ENCODE measurements around the gene OVOL2.
"Not testable (repeated sequence)": the region's sequence is repeated elsewhere in the genome, so short reads cannot be mapped to it uniquely, and the experiment has no call there.

The OVOL2 gene

DNA sequence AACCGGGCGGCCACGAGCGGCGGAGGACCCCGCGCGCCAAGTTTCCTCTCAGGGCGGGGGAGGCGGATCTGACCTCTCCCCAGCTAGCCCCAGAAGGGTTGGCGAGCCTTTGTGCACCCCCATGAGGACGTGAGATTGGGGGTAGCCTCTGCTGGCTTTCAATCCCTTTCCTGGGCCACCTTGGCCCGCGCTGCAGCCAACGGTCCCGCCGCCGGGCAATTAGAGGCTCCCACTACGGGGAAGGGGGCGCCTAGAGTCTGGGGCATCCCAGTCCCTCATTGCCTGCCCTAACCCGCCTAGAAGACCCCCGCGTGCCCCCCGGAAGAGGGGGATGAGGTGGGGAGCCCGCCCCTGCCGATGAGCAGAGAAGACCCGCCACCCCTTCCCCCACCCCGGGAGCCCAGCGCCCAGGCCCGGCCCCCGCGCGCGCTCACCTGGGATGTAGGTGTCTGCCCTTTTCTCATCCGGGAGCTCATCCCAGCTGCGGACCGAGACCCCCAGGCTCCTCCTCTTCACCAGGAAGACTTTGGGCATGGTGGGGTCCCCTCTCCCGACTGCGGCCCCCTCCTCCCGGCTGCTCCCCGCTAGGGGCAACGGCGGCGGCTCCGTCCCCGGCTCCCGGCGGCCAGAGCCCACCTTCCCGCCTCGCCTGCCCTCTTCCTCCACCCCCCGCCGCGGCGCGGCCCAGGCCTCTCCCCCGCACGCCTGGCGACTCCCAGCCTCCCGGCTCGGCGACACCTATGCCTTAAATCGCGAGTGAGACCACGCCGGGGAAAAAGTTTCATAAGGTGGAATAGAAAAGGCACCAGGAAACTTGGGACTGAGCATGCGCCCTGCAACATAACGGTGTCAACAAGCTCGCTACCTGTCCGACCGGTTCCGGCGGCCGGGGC, at the start of gene OVOL2:
OVOL2 (minus strand) TSS at position 816 of the 893 bp plus-strand sequence; CDS start at position 534, 282 bp downstream.
- TF ChIP-seq, protein P1, sequence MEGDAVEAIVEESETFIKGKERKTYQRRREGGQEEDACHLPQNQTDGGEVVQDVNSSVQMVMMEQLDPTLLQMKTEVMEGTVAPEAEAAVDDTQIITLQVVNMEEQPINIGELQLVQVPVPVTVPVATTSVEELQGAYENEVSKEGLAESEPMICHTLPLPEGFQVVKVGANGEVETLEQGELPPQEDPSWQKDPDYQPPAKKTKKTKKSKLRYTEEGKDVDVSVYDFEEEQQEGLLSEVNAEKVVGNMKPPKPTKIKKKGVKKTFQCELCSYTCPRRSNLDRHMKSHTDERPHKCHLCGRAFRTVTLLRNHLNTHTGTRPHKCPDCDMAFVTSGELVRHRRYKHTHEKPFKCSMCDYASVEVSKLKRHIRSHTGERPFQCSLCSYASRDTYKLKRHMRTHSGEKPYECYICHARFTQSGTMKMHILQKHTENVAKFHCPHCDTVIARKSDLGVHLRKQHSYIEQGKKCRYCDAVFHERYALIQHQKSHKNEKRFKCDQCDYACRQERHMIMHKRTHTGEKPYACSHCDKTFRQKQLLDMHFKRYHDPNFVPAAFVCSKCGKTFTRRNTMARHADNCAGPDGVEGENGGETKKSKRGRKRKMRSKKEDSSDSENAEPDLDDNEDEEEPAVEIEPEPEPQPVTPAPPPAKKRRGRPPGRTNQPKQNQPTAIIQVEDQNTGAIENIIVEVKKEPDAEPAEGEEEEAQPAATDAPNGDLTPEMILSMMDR (IDR thresholded peaks at IDR 0.05; ENCODE audit: low read depth, low read length), result no peak
- H3K4me3 ChIP-seq (ENCODE audit: low read depth, low read length), result no peak within 1 kb of the TSS

DNA sequence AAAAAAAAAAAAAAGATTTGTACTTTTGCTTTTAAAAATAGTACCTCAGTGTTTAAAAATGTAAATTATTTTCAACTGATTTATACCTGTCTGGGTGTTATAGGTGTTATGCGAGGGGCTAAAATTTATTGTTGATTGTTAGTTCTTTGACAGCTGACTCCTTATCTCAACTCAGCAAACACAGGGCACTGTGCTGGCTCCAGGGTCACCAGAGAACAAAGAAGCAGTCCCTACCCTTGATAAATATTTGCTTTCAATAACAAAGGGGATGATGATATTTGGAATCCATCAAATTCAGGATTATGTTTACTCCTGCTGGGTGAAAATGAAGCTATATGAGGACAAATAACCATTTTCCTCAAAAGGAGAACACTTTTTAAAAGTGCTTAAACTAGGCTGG, 45.8 kb upstream of the OVOL2 start:
- H3K4me3 ChIP-seq (ENCODE audit: low read depth, low read length), result no peak overlapping the region
- TF ChIP-seq, protein P1 (IDR thresholded peaks at IDR 0.05; ENCODE audit: low read depth, low read length), result no peak

DNA sequence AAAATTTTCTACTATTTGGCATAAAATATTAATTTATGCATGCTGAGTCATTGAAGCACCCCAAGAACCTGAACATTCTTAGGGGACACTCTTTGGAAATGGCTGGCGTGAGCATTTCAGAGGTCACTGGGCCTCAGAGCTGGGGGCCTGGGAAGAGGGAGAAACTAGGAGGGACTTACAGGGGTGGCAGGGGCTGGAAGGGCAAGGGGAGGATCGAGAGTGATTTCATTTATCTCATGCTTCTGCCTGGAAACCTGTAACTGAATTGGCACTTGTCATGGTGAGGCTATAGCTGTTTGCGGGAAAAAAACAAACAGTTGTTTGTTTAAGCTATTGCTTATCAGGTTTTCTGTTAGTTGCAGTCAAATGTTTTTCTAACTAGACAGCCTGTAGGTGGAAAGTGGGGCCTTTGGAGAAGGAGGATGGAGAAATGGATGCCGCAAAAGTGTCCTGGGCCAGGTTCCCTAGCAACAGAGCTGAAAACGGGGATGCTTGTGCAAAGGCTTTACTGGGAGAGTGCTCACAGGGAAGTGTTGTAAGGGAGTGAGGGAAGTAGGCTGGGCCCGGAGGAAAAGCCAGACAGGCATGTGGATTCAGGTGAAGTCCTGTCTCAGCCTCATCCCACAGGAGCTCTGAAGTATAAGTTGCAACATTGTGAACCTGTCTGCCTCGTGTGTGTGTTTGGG, 43.6 kb upstream of the OVOL2 start:
- TF ChIP-seq, protein P1 (IDR thresholded peaks at IDR 0.05; ENCODE audit: low read depth, low read length), result no peak
- no peak overlapping the region for H3K4me3 ChIP-seq (ENCODE audit: low read depth, low read length)

DNA sequence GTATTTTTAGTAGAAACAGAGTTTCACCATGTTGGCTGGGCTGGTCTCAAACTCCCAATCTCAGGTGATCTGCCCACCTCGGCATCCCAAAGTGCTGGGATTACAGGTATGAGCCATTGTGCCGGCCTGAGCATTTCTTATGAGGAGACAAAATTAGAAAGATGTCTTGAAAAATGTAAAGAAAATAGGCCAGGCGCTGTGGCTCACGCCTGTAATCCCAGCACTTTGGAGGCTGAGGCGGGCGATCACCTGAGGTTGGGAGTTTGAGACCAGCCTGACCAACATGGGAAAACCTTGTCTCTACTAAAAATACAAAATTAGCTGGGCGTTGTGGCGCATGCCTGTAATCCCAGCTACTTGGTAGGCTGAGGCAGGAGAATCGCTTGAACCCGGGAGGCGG, 42.9 kb upstream of the OVOL2 start:
- H3K4me3 ChIP-seq (ENCODE audit: low read depth, low read length), result not testable (repeated sequence)

DNA sequence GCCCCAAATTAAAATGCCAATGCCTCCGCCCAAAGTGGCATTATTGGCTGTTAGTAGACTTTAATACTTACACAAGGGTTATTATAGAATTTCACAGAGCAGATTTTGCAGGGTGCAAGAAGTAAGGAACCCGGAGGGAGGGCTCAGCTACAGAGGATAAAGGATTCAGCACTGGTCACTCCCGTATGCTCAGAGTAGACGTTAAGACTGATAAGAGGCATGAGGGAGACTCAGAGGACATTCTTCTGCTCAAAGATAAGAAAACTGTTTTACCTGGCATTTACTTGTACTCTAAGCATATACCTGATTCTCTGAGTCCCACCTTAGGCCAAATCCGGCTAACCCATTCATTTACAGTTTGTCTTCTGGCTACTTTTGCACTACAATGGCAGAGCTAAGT, 36.5 kb upstream of the OVOL2 start:
- no peak overlapping the region for H3K4me3 ChIP-seq (ENCODE audit: low read depth, low read length)
- TF ChIP-seq, protein P1 (IDR thresholded peaks at IDR 0.05; ENCODE audit: low read depth, low read length), result no peak

DNA sequence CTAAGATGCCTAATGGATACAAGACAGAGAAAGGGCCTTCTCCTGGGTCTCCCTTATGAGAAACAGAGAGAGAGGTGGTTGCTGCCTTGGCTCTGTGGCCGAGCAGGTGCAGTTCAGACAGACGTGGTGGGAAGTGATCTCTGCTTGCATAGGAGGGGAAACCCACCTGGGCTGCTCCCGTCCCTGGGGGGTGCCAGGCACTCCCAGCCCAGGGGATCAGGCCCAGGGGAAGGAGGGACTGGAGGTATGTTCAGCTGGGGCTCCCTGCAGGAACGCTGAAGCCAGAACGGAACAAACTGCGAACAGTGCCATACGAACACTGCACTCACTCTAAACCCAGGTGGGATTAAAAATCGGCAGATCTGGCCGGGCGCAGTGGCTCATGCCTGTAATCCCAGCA, 35.7 kb upstream of the OVOL2 start:
- TF ChIP-seq, protein P1 (IDR thresholded peaks at IDR 0.05; ENCODE audit: low read depth, low read length), result no peak

DNA sequence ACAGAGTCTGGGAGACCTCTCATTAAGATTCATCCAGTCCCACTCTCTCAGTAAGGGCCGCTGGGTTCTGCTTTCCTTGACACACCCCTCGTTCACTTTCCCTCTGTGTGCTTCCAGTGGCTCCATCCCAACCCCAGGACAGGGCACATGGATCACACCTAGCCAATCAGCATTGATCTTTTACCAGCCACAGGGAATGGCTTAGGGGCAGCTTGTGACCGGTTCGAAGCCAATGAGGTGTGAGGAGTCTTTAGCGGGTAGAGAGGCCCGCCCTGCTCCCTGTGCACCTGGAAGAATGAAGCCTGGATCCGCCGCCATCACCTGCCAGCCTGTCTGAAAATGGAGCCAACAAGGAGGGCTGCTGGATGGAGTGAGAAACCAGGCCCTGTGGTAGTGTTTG, 35.2 kb upstream of the OVOL2 start:
- H3K4me3 ChIP-seq (ENCODE audit: low read depth, low read length), result no peak overlapping the region
- TF ChIP-seq, protein P1 (IDR thresholded peaks at IDR 0.05; ENCODE audit: low read depth, low read length), result no peak

More for the DNA sequence above, 35.7 kb upstream of the OVOL2 start:
- no peak overlapping the region for H3K4me3 ChIP-seq (ENCODE audit: low read depth, low read length)

Data from WI38 (cell line).